ENCODE data around the gene CEACAM4.
"Not testable (repeated sequence)": the region's sequence is repeated elsewhere in the genome, so short reads cannot be mapped to it uniquely, and the experiment has no call there.

The CEACAM4 gene

GRCh38 chr19:41584260-41584810, 42.5 kb downstream of the CEACAM4 start:
- TF ChIP-seq, protein P1, sequence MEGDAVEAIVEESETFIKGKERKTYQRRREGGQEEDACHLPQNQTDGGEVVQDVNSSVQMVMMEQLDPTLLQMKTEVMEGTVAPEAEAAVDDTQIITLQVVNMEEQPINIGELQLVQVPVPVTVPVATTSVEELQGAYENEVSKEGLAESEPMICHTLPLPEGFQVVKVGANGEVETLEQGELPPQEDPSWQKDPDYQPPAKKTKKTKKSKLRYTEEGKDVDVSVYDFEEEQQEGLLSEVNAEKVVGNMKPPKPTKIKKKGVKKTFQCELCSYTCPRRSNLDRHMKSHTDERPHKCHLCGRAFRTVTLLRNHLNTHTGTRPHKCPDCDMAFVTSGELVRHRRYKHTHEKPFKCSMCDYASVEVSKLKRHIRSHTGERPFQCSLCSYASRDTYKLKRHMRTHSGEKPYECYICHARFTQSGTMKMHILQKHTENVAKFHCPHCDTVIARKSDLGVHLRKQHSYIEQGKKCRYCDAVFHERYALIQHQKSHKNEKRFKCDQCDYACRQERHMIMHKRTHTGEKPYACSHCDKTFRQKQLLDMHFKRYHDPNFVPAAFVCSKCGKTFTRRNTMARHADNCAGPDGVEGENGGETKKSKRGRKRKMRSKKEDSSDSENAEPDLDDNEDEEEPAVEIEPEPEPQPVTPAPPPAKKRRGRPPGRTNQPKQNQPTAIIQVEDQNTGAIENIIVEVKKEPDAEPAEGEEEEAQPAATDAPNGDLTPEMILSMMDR (IDR thresholded peaks at IDR 0.05; ENCODE audit: low read depth, low read length, missing control alignments), result no peak
- no peak overlapping the region for H3K4me3 ChIP-seq (ENCODE audit: low read depth, low read length)
- in situ Hi-C loops (cut with HindIII; ENCODE audit: low sequenced_read_pairs), result no loop called here
- no peak for DNase-seq (ENCODE audit: low read depth)

DNA sequence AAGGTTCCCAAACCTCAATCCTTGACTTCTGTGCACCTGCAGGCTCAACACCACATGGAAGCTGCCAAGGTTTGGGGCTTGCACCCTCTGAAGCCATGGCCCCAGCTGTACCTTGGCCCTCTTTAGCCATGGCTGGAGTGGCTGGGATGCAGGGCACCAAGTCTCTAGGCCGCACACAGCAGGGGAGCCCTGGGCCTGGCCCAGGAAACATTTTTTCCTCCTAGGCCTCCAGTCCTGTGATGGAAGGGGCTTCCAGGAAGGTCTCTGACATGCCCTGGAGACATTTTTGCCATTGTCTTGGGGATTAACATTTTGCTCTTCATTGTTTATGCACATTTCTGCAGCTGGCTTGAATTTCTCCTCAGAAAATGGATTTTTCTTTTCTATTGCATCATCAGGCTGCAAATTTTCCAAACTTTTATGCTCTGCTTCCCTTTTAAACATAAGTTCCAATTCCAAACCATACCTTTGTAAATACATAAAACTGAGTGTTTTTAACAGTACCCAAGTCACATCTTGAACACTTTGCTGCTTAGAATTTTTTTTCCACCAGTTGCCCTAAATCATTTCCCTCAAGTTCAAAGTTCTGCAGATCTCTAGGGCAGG, 44.2 kb downstream of the CEACAM4 start:
- H3K4me3 ChIP-seq (ENCODE audit: low read depth, low read length); in situ Hi-C loops (cut with HindIII; ENCODE audit: low sequenced_read_pairs); DNase-seq (ENCODE audit: low read depth): not testable (repeated sequence)

GRCh38 chr19:41581068-41581467, 45.8 kb downstream of the CEACAM4 start:
- DNase-seq (ENCODE audit: low read depth); H3K4me3 ChIP-seq (ENCODE audit: low read depth, low read length); in situ Hi-C loops (cut with HindIII; ENCODE audit: low sequenced_read_pairs): not testable (repeated sequence)

- H3K4me3 ChIP-seq (ENCODE audit: low read depth, low read length), result no peak overlapping the region
- TF ChIP-seq, protein P1 (IDR thresholded peaks at IDR 0.05; ENCODE audit: low read depth, low read length, missing control alignments), result no peak
- DNase-seq (ENCODE audit: low read depth), result no peak
- in situ Hi-C loops (cut with HindIII; ENCODE audit: low sequenced_read_pairs), result no loop called here
These were observed 48.0 kb downstream of the CEACAM4 start for GRCh38 chr19:41578886-41579285.

DNA sequence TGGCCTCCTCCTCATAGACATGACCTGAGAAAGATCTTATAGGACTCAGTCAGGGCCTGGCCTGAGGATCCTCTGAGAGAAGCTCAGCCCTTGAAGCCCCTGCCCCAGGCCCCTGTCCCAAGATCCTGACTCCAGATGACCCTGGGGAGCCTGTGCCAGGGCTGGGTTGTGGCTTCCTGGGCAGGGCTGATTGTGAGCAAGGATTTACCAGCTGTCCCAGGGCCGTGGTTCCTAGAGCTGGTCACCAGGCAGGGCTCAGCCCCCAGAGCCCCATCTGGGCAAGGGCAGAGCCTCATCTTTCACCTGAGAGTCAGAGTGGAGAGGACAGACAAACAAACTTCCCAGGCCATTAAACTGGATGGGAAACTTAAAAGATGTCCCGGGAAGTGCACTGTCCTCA, 49.0 kb downstream of the CEACAM4 start:
- TF ChIP-seq, protein P1 (IDR thresholded peaks at IDR 0.05; ENCODE audit: low read depth, low read length, missing control alignments), result no peak
- no peak overlapping the region for H3K4me3 ChIP-seq (ENCODE audit: low read depth, low read length)
- no peak for DNase-seq (ENCODE audit: low read depth)
- in situ Hi-C loops (cut with HindIII; ENCODE audit: low sequenced_read_pairs), result no loop called here

- no peak for DNase-seq (ENCODE audit: low read depth)
- H3K4me3 ChIP-seq (ENCODE audit: low read depth, low read length), result no peak overlapping the region
- TF ChIP-seq, protein P1 (IDR thresholded peaks at IDR 0.05; ENCODE audit: low read depth, low read length, missing control alignments), result no peak
- in situ Hi-C loops (cut with HindIII; ENCODE audit: low sequenced_read_pairs), result no loop called here
These were observed 49.6 kb downstream of the CEACAM4 start for GRCh38 chr19:41577144-41577830.

DNA sequence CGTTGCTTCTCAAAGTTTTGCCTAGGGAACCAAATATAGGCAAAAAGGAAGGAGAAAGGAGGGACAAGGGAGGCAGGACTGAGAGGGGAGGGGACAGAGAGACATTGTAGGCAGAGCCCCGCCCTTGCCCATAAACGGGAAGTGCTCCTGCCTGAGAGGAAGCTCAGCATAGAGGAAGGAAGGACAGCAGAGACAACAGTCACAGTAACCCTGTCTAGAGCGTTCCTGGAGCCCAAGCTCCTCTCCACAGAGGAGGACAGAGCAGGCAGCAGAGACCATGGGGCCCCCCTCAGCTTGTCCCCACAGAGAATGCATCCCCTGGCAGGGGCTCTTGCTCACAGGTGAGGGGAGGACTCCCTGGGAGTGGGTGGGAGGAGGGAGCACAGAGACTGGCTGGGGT, 50.9 kb downstream of the CEACAM4 start, which contains the start of gene CEACAM21:
CEACAM21 (plus strand) TSS at position 169 of the 400 bp plus-strand sequence; CDS start at position 278, 109 bp downstream.
- DNase-seq (ENCODE audit: low read depth), result no peak
- TF ChIP-seq, protein P1 (IDR thresholded peaks at IDR 0.05; ENCODE audit: low read depth, low read length, missing control alignments), result no peak
- in situ Hi-C loops (cut with HindIII; ENCODE audit: low sequenced_read_pairs), result no loop called here
- H3K4me3 ChIP-seq (ENCODE audit: low read depth, low read length), result no peak within 1 kb of the TSS
